GM12874 (cell line): ENCODE measurements around the gene GALNT12.

Experiments
- CTCF ChIP-seq: IDR thresholded peaks from 2 replicates; pipeline ENCODE4 v1.5.1; 2011; ENCODE audit warnings: low read depth, mild to moderate bottlenecking, control low read depth, low read length, moderate library complexity; ENCODE audit not compliant: insufficient read depth

The GALNT12 gene

GRCh38 chr9:98807070-98807813 lies at the start of gene GALNT12:
TSS of gene GALNT12 (plus strand) at chr9:98807670. CDS start at chr9:98807699, 29 bp downstream.
- no peak for TF ChIP-seq CTCF

- TF ChIP-seq CTCF = no peak
Observed at GRCh38 chr9:98760231-98760630, 47.2 kb upstream of the GALNT12 start.

GRCh38 chr9:98763986-98764745 lies 43.3 kb upstream of the GALNT12 start:
- no peak for TF ChIP-seq CTCF

GRCh38 chr9:98765256-98765655 lies 42.2 kb upstream of the GALNT12 start:
- TF ChIP-seq CTCF = no peak

GRCh38 chr9:98766586-98766985 lies 40.9 kb upstream of the GALNT12 start:
- no peak for TF ChIP-seq CTCF

GRCh38 chr9:98767196-98767595 lies 40.3 kb upstream of the GALNT12 start:
- TF ChIP-seq CTCF = no peak

- no peak for TF ChIP-seq CTCF
Observed at GRCh38 chr9:98767915-98768314, 39.6 kb upstream of the GALNT12 start.
